Stimulated activated CD8-positive, alpha-beta memory T cell treated with anti-CD3 and anti-CD28 coated beads, Interleukin-12 subunit alpha, Interleukin-12 subunit beta, amount 100 ng/mL, for 24 hours (primary cell): Measurements from ENCODE around the gene FYTTD1.

Experiments used
- DNase-seq: peaks from one replicate; pipeline ENCODE4 v3.0.0-alpha.2; 2020; ENCODE audit errors: extremely low read depth

FYTTD1 gene

DNA sequence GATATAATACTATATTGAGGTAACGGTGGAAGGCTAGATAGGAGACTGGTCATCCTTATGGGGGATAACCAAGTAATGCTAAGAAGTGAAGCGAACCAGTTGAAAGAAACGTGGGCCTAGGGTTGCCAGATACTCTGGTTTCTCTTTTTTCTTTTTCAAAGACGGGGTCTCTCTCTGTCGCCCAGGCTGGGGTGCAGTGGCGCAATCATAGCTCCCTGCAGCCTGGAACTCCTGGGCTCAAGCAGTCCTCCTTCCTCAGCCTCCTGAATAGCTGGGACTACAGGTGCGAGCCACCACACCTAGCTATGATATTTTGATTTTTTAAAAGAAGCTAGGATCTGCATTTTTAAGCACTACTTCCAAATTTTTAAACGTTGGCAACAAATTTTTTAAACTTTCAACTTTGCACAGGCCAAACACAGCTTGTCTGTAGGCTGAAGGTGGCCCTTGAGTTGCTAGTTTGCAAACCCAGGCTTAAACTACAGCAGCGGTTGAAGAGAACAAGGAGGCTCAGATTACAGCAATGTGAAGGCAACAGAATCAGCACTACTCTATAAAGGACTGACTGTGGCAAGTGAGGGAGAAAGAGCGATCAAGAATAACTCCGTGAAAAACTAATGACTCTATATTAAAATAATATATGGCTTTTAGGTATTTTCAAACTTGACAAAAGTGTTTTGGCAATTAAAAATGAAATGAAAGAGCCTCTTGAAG lies 11.8 kb upstream of the FYTTD1 start:
- no peak for DNase-seq

GRCh38 chr3:197742787-197743186 lies 6.9 kb upstream of the FYTTD1 start:
- DNase-seq = no peak

- DNase-seq = no peak
These were observed 3.5 kb upstream of the FYTTD1 start for GRCh38 chr3:197746209-197746608.

DNA sequence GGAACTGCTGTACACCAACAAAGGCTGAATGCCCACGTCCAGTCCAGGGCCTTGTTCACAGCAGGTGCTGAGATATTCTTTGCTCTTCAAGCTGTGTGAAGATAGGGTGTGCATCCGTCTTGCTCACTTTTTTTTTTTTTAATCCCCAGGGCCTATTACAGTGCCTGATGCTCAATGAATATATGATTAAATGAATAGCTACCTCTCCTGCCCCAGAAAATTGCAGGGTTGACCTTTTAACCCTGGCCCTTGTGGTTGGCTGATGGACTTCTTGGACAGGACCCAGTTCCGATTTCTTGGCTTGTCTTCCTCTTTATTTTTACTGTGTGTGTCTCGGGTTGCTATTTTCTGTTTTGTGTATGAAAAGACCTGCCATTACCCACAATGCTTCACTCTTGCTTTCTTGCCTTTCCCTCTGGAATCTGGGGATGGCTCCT lies 2.9 kb upstream of the FYTTD1 start:
- DNase-seq = no peak

GRCh38 chr3:197748597-197749314 lies 927 bp upstream of the FYTTD1 start:
- DNase-seq = no peak

- no peak for DNase-seq
These were observed 425 bp upstream of the FYTTD1 start for GRCh38 chr3:197749315-197749600.

- DNase-seq = no peak
These were observed 731 bp downstream of the FYTTD1 start for GRCh38 chr3:197750396-197750831.

DNA sequence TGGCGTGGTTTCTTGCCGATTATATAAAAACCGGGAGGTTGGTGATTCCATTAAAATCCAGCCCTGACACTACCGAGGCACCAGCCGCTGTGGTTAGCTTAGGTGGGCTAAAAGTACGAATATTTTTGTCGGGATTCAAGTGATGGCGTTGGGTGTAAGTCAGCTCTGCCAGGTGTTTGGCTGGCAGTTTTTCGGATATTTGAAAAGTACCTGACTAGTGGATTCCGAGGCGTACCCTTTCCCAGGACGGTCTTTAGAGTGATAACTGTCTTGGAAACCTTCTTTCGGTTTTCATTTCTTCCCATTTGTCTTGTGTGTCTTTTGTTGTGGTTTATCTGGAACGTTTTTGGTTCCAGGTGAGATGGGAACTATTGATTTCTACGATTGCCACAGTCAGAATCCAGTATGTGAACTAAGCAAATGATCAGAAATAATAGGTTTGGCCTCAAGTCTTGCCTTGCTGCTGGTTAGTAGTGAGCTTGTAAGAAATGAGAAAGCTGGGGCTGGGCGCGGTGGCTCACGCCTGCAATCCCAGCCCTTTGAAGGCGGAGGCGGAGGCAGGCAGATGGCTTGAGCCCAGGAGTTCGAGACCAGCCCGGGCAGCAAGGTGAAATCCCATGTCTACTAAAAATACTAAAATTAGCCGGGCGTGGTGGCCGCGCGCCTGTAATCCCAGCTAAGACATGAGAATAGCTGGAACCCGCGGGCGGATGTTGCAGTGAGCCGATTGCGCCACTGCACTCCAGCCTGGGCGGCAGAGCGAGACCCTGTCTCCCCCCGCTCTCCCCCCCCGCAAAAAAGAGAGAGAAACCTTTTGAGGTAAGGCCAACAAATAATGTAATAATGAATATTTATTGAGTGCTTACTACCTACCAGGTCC lies 1.4 kb downstream of the FYTTD1 start:
- no peak for DNase-seq

DNA sequence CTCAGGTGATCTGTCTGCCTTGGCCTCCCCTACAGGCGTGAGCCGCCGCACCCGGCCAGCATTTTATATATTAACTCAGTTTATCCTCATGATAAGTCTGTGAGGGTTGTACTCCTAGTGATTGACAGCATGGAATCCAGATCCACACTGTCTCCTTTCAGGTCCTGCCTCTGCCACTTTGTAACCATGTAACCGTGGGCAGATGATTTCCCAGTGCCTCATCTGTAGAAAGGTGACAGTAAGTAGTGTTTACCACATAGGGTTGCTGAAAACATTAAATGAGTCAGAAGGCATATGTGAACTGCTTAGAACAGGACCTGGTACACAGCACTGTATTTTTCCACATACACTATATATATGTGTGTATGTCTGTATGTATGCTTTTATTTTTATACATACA lies 2.4 kb downstream of the FYTTD1 start:
- no peak for DNase-seq

- DNase-seq = no peak
These were observed 3.6 kb downstream of the FYTTD1 start for GRCh38 chr3:197753263-197753662.

DNA sequence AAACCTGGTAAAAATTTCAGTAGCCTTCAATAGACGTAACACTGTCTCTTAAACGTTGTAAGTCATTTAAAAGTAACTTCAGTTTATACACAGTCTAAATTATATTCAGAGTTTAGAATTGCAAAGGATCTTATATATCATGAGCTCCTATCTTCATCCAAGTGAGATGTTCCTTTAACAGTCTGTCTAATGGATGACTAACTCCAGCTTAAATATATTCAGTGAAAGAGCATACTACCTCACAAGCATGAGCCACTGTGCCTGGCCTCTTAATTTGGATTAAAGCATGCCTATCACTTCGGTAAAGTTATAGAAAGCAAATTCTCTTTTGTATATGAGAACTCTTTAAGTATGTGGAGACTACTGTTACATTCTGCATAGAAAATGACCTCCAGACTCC lies 7.0 kb downstream of the FYTTD1 start:
- DNase-seq = no peak

- no peak for DNase-seq
These were observed 8.8 kb downstream of the FYTTD1 start for GRCh38 chr3:197758512-197758911.

GRCh38 chr3:197761784-197762183 lies 12.1 kb downstream of the FYTTD1 start:
- DNase-seq = no peak

GRCh38 chr3:197775317-197775716 lies 25.6 kb downstream of the FYTTD1 start:
- no peak for DNase-seq

- no peak for DNase-seq
These were observed 32.5 kb downstream of the FYTTD1 start for GRCh38 chr3:197782230-197782629.

DNA sequence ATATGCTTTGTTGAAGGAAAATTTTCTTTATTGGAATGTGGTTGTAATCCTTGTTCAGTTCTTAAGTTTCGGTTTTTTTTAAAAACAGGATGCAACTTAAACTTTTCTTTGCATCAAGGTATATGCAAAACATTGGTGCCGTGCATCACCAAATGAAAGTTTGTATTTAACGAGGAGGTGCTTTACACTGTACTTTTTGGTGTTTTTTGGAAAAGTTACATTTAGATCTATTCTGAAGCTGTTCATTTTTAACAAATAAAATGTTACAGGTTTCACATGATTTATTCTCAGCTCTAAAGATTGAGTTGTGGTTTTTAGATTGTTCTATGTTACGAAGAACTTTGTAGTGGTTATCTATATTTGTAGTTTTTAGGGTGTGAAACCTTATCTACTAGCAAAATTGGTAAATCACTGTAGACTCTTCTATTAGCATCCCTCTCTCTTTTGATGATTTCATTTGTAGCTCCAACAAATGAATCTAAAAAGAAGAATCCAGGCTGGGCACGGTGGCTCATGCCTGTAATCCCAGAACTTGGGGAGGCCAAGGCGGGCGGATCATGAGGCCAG lies 34.4 kb downstream of the FYTTD1 start:
- no peak for DNase-seq

GRCh38 chr3:197787412-197787811 lies 37.7 kb downstream of the FYTTD1 start:
- no peak for DNase-seq

DNA sequence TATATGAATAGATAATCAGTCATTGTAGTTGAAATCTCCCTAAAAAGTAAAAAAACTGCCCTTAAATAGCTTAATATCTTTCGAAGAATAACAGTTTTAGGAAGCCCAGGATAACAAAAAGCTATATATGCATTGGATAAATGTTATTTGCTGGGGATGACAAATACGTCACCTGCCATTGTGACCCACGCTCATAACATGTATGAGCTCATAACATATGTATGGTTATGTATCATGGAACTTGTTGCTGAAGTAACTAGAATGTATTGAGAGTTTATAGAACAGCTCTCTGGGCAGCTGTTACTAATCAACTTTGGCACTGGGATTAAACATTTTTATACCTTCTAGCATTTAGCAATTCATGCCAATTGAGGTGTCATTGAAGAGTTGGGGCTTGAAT lies 39.6 kb downstream of the FYTTD1 start:
- DNase-seq = no peak

GRCh38 chr3:197790033-197790432 lies 40.4 kb downstream of the FYTTD1 start:
- DNase-seq = no peak

DNA sequence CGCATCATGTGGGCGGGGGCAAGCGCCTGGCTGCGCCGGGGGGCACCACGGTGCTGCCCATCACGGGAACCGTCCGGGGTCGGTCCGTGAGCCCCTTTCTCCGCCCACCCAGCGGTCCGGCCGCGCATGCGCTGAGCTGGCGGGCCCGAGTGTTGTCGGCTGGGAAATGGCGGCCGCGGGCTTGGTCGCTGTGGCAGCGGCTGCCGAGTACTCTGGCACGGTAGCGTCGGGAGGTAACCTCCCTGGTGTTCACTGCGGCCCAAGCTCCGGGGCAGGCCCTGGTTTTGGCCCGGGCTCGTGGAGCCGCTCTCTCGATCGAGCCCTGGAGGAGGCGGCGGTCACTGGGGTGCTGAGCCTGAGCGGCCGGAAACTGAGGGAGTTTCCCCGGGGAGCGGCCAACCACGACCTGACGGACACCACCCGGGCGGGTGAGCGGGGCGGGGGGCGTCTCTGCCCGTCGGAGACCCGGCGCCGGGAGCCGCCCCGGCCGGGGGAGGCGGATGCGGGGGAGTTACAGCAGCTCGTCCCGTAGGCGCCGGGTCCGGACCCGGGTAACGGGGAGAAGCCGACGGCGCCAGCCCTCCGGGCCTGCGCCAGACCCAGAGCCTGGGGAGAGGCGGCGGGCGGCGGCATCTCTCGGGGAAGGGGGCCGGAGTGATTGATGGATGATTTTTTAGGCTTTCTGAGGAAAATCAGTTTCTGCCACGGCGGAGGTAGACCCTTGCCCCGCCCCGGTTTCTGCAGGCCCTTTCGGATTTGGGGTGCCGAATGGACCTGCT lies 41.6 kb downstream of the FYTTD1 start, which contains the start of gene LRCH3:
LRCH3 (plus strand) TSS at position 142 of the 779 bp plus-strand sequence; CDS start at position 167, 25 bp downstream.
- peak; percentile 64 for DNase-seq

DNA sequence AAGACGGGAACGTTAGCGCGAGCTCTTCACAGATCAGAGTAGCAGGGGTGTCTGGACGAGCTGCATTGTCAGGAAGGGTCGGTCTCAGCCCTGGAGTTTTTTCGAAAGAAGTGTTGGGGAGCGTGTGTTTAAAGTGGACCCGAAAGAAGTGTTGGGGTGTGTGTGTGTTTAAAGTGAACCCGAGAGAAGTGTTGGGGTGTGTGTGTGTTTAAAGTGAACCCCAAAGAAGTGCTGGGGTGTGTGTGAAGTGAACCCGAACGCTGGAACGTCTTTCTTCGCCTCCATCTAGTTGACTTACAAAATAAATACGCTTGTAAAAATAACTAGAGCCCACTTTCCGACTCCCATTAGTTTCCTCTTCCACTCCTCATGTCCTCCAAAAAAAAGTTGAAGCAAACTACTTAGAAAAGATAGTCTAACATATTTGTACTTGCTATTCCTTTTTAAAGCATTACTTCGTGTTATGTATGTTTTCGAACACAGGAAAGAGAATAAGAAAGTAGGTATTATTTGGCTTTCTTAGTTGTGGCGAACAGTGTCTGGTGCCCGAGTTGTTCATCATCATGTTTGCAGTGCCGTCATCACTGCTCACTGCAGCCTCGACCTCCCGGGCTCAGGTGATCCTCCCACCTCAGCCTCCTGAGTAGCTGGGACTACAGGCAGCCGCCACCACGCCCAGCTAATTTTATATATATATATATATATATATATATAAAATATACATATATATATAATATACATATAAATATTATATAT lies 42.4 kb downstream of the FYTTD1 start:
- no peak for DNase-seq
